ENCODE results near the gene OR52W1.
"Not testable (repeated sequence)": the region's sequence is repeated elsewhere in the genome, so short reads cannot be mapped to it uniquely, and the experiment has no call there.

OR52W1 gene

GRCh38 chr11:6216501-6216900, 17.5 kb downstream of the OR52W1 start:
- no peak for DNase-seq (ENCODE audit: low read depth in 2 of 3, low spot score in 2 of 3)

GRCh38 chr11:6217722-6218121, 18.7 kb downstream of the OR52W1 start:
- DNase-seq (ENCODE audit: low read depth in 2 of 3, low spot score in 2 of 3) = no peak

- DNase-seq (ENCODE audit: low read depth in 2 of 3, low spot score in 2 of 3) = no peak
These were observed 20.3 kb downstream of the OR52W1 start for GRCh38 chr11:6219359-6219758.

GRCh38 chr11:6223854-6224253, 24.8 kb downstream of the OR52W1 start:
- DNase-seq (ENCODE audit: low read depth in 2 of 3, low spot score in 2 of 3) = no peak

- DNase-seq (ENCODE audit: low read depth in 2 of 3, low spot score in 2 of 3) = no peak
These were observed 25.4 kb downstream of the OR52W1 start for GRCh38 chr11:6224421-6224820.

- DNase-seq (ENCODE audit: low read depth in 2 of 3, low spot score in 2 of 3) = no peak
These were observed 26.0 kb downstream of the OR52W1 start for GRCh38 chr11:6225024-6225423.

GRCh38 chr11:6225896-6226295, 26.9 kb downstream of the OR52W1 start:
- DNase-seq (ENCODE audit: low read depth in 2 of 3, low spot score in 2 of 3) = no peak

GRCh38 chr11:6228520-6228919, 29.5 kb downstream of the OR52W1 start:
- DNase-seq (ENCODE audit: low read depth in 2 of 3, low spot score in 2 of 3) = no peak

- DNase-seq (ENCODE audit: low read depth in 2 of 3, low spot score in 2 of 3) = no peak
These were observed 30.9 kb downstream of the OR52W1 start for GRCh38 chr11:6229911-6230310.

- DNase-seq (ENCODE audit: low read depth in 2 of 3, low spot score in 2 of 3) = no peak
These were observed 33.9 kb downstream of the OR52W1 start for GRCh38 chr11:6232899-6233298.

- DNase-seq (ENCODE audit: low read depth in 2 of 3, low spot score in 2 of 3) = no peak
These were observed 35.0 kb downstream of the OR52W1 start for GRCh38 chr11:6233984-6234386.

GRCh38 chr11:6234387-6235107, 35.5 kb downstream of the OR52W1 start, which contains the start of gene FHIP1B:
TSS of gene FHIP1B (minus strand) at chr11:6234636. CDS start at chr11:6224516, 10,120 bp downstream.
- DNase-seq (ENCODE audit: low read depth in 2 of 3, low spot score in 2 of 3) = peak; percentile 87 to 99 (median 95)

GRCh38 chr11:6237266-6237665, 38.2 kb downstream of the OR52W1 start:
- no peak for DNase-seq (ENCODE audit: low read depth in 2 of 3, low spot score in 2 of 3)

GRCh38 chr11:6237761-6238302, 38.8 kb downstream of the OR52W1 start:
- DNase-seq (ENCODE audit: low read depth in 2 of 3, low spot score in 2 of 3) = no peak

- DNase-seq (ENCODE audit: low read depth in 2 of 3, low spot score in 2 of 3) = no peak
These were observed 39.9 kb downstream of the OR52W1 start, which contains the start of gene CNGA4 for GRCh38 chr11:6238902-6239301. TSS of gene CNGA4 (plus strand) at chr11:6239089. CDS start at chr11:6239207, 118 bp downstream.

GRCh38 chr11:6240139-6240538, 41.1 kb downstream of the OR52W1 start:
- no peak for DNase-seq (ENCODE audit: low read depth in 2 of 3, low spot score in 2 of 3)

GRCh38 chr11:6240781-6241180, 41.8 kb downstream of the OR52W1 start:
- DNase-seq (ENCODE audit: low read depth in 2 of 3, low spot score in 2 of 3) = no peak

GRCh38 chr11:6241316-6241715, 42.3 kb downstream of the OR52W1 start:
- no peak for DNase-seq (ENCODE audit: low read depth in 2 of 3, low spot score in 2 of 3)

- DNase-seq (ENCODE audit: low read depth in 2 of 3, low spot score in 2 of 3) = no peak
These were observed 46.5 kb downstream of the OR52W1 start for GRCh38 chr11:6245536-6245935.

GRCh38 chr11:6248248-6248647, 49.2 kb downstream of the OR52W1 start:
- no peak for DNase-seq (ENCODE audit: low read depth in 2 of 3, low spot score in 2 of 3)

- not testable (repeated sequence) for DNase-seq (ENCODE audit: low read depth in 2 of 3, low spot score in 2 of 3)
These were observed 49.9 kb downstream of the OR52W1 start for GRCh38 chr11:6248897-6249296.

Data from activated CD8-positive, alpha-beta memory T cell treated with anti-CD3 and anti-CD28 coated beads for 48 hours (primary cell).